ENCODE results near the gene COA8.

COA8 gene

GRCh38 chr14:103549361-103550311, 13.1 kb upstream of the COA8 start:
- no peak for DNase-seq

GRCh38 chr14:103550451-103551337, 12.1 kb upstream of the COA8 start:
- peak; percentile 58 for DNase-seq

GRCh38 chr14:103551338-103551762, 11.4 kb upstream of the COA8 start:
- DNase-seq: no peak

GRCh38 chr14:103552011-103552845, 10.5 kb upstream of the COA8 start:
- DNase-seq: no peak

GRCh38 chr14:103552846-103553210, 9.9 kb upstream of the COA8 start:
- DNase-seq: no peak

- DNase-seq: no peak
These were observed 7.0 kb upstream of the COA8 start for GRCh38 chr14:103555559-103556337.

GRCh38 chr14:103556946-103557758, 5.6 kb upstream of the COA8 start:
- no peak for DNase-seq

- peak; percentile 91 for DNase-seq
These were observed 4.5 kb upstream of the COA8 start for GRCh38 chr14:103558071-103558882.

GRCh38 chr14:103559766-103560165, 3.0 kb upstream of the COA8 start:
- no peak for DNase-seq

- no peak for DNase-seq
These were observed 2.1 kb upstream of the COA8 start for GRCh38 chr14:103560691-103561090.

GRCh38 chr14:103561381-103562178, 1.2 kb upstream of the COA8 start:
- DNase-seq: no peak

- DNase-seq: no peak
These were observed 656 bp upstream of the COA8 start for GRCh38 chr14:103562179-103562428.

GRCh38 chr14:103563226-103563620, 463 bp downstream of the COA8 start:
- no peak for DNase-seq

GRCh38 chr14:103563844-103564505, 1.2 kb downstream of the COA8 start:
- no peak for DNase-seq

GRCh38 chr14:103568952-103569351, 6.2 kb downstream of the COA8 start:
- DNase-seq: no peak

GRCh38 chr14:103569408-103569807, 6.6 kb downstream of the COA8 start:
- no peak for DNase-seq

- no peak for DNase-seq
These were observed 11.3 kb downstream of the COA8 start for GRCh38 chr14:103574104-103574503.

- DNase-seq: no peak
These were observed 12.0 kb downstream of the COA8 start for GRCh38 chr14:103574707-103575285.
